Stomach (tissue), 9 donors: Measurements from ENCODE around the gene ACTR8. TPM values are rescaled to one million over a fixed set of nuclear protein-coding genes. Genes with fewer than 3 reads are reported as not detected.
A peak's percentile ranks its signal among the peaks of the same experiment; 100 is the strongest.

Experiments
- DNase-seq, 2 donors: peaks; one replicate each; pipeline versions ENCODE4 v3.0.0 to v3.0.0-alpha.2; 2013 to 2019
- H3K27ac ChIP-seq, 5 donors: fragments of 200-600 bp in 4 of 5; sonication (generic) in 4 of 5; one replicate each; pipeline ENCODE4 v1.5.1; 2013 to 2019; ENCODE audit warnings: mild to moderate bottlenecking in 1 of 5, moderate library complexity in 1 of 5
- H3K27me3 ChIP-seq, 3 donors: fragments of 200-600 bp; sonication (generic); one replicate each; pipeline ENCODE4 v1.5.1; 2017 to 2019; ENCODE audit warnings: mixed run types in 1 of 3
- H3K36me3 ChIP-seq, 4 donors: fragments of 200-600 bp; sonication (generic); 1 replicate in 3 of 4; 2 replicates in 1 of 4; pipeline ENCODE4 v1.5.1; 2016 to 2019
- H3K4me1 ChIP-seq, 4 donors: fragments of 200-600 bp; sonication (generic); one replicate each; pipeline ENCODE4 v1.5.1; 2016 to 2019
- H3K4me3 ChIP-seq, 4 donors: fragments of 200-600 bp; sonication (generic) in 3 of 4; one replicate each; pipeline ENCODE4 v1.5.1; 2016 to 2019; ENCODE audit warnings: mild to moderate bottlenecking in 1 of 4
- H3K9me3 ChIP-seq, 4 donors: fragments of 200-600 bp; sonication (generic); one replicate each; pipeline ENCODE4 v1.5.1; 2016 to 2019
- CTCF ChIP-seq, 7 experiments: fragments of 450-650 bp in 4 of 7; fragments of 200-600 bp in 3 of 7; sonication (generic) in 3 of 7; IDR thresholded peaks; one replicate each; pipeline ENCODE4 v1.5.1; 2016 to 2019; ENCODE audit warnings: antibody characterized with exemption in 7 of 7, control low read depth in 2 of 7, mild to moderate bottlenecking in 1 of 7
- EP300 ChIP-seq: sonication (generic); formaldehyde crosslinking; IDR thresholded peaks from one replicate; pipeline ENCODE4 v1.6.1; 2017; ENCODE audit warnings: antibody characterized with exemption
- POLR2A ChIP-seq, 4 donors: fragments of 450-650 bp; IDR thresholded peaks; one replicate each; pipeline ENCODE4 v1.6.1; 2016; ENCODE audit warnings: antibody characterized with exemption in 4 of 4, control low read depth in 2 of 4, mild to moderate bottlenecking in 1 of 4, moderate library complexity in 1 of 4
- POLR2AphosphoS5 ChIP-seq, 3 donors: sonication (generic); formaldehyde crosslinking; IDR thresholded peaks; one replicate each; pipeline ENCODE4 v1.6.1; 2016; ENCODE audit warnings: antibody characterized with exemption in 3 of 3
- WGBS, 5 donors: extraction: QIAGEN DNeasy Blood & Tissue Kit in 3 of 5; methylation state at CpG; one replicate each; pipeline versions ENCODE4 v1.1.5 to v1.1.7; 2013 to 2018; 5-methylcytosine and 5-hydroxymethylcytosine counted together
- intact Hi-C: fragments of 100-400 bp; cut with DNase I; formaldehyde crosslinking; loops from one replicate; pipeline ENCODE4 v1.15.1; 2023; ENCODE audit warnings: low total_unique reads
- polyA plus RNA-seq, 3 donors: library from polyadenylated mRNA; stranded (reverse); fragments of 200-250 nt; gene quantifications; one replicate each; pipeline ENCODE4 v1.2.3, GENCODE V29; 2013
- total RNA-seq, 5 donors: library from RNA; depleted of rRNA; stranded (reverse); fragments of >200 nt; gene quantifications; one replicate each; pipeline versions ENCODE4 v1.1.0 to v1.2.3, GENCODE V29; 2014 to 2016
- donor health status: healthy with polysubstance abuse.
- donor health status: Bipolar disorder and iron deficiency.
- donor health status: healthy.

The ACTR8 gene
- total and polyA plus RNA-seq, 8 donors, result 6.7 to 171 (median 12.9) TPM

- Histone ChIP-seq H3K4me1 (no peaks in the 10 kb centered on the region), H3K9me3 (no peaks in the 10 kb centered on the region), H3K36me3 (no peaks in the 10 kb centered on the region), H3K27me3 (peaks cover 0 to 19% (median 0%) of the 10 kb centered on the region in 3 donors), H3K27ac (no peak overlapping the region), H3K4me3 (no peak overlapping the region)
- TF ChIP-seq EP300 (no peak), POLR2AphosphoS5 (IDR thresholded peaks at IDR 0.05) (no peak), POLR2A (IDR thresholded peaks at IDR 0.05) (no peak), CTCF (IDR thresholded peaks at IDR 0.05) (no peak)
- DNase-seq, result no peak
- WGBS, 5 donors, result 30 to 58% (median 53%) methylated on average over 2 of the region's 2 CpGs
- intact Hi-C loops, result no loop called here
These were observed 18.8 kb upstream of the ACTR8 start for GRCh38 chr3:53900666-53901331.

- peaks cover 0 to 17% (median 0%) of the 10 kb centered on the region in 3 donors for H3K27me3 ChIP-seq
- TF ChIP-seq CTCF (IDR thresholded peaks at IDR 0.05) (no peak), POLR2AphosphoS5 (IDR thresholded peaks at IDR 0.05) (no peak), POLR2A (IDR thresholded peaks at IDR 0.05) (no peak), EP300 (no peak)
- intact Hi-C loops, result no loop called here
These were observed 17.8 kb upstream of the ACTR8 start for GRCh38 chr3:53899750-53900149.

GRCh38 chr3:53892286-53892637, 10.3 kb upstream of the ACTR8 start:
- Histone ChIP-seq H3K27ac (peak overlapping the region; percentile 89 to 99 (median 98)), H3K36me3 (peaks cover 0 to 12% (median 10%) of the 10 kb centered on the region in 4 donors), H3K4me3 (peak overlapping the region; percentile 70 to 96 (median 84)), H3K4me1 (peaks cover 12 to 39% (median 28%) of the 10 kb centered on the region in 4 donors), H3K9me3 (no peaks in the 10 kb centered on the region), H3K27me3 (peaks cover 0 to 4% (median 0%) of the 10 kb centered on the region in 3 donors)
- no peak for DNase-seq
- intact Hi-C loops, result no loop called here
- no peak for TF ChIP-seq POLR2A (IDR thresholded peaks at IDR 0.05)
- TF ChIP-seq EP300, result no peak
- no peak for TF ChIP-seq POLR2AphosphoS5 (IDR thresholded peaks at IDR 0.05)
- no peak for TF ChIP-seq CTCF (IDR thresholded peaks at IDR 0.05)
- WGBS, 5 donors, result 40 to 67% (median 50%) methylated on average over 4 of the region's 4 CpGs

More at GRCh38 chr3:53899750-53900149, 17.8 kb upstream of the ACTR8 start:
- Histone ChIP-seq H3K4me3 (no peak overlapping the region), H3K9me3 (no peaks in the 10 kb centered on the region), H3K4me1 (no peaks in the 10 kb centered on the region), H3K27ac (no peak overlapping the region), H3K36me3 (no peaks in the 10 kb centered on the region)
- WGBS, 5 donors, result 67 to 73% (median 73%) methylated on average over 2 of the region's 2 CpGs
- no peak for DNase-seq

- no peak for TF ChIP-seq CTCF (IDR thresholded peaks at IDR 0.05)
- peak; percentile 99 for TF ChIP-seq POLR2AphosphoS5 (IDR thresholded peaks at IDR 0.05)
- TF ChIP-seq POLR2A (IDR thresholded peaks at IDR 0.05), result peak in 2 of 4 donors; percentile 98 to 99
- no peak for TF ChIP-seq EP300
- DNase-seq, result peak; percentile 99 to 100
- Histone ChIP-seq H3K4me1 (peaks cover 12 to 39% (median 28%) of the 10 kb centered on the region in 4 donors), H3K4me3 (peak within 1 kb of the TSS; percentile 70 to 96 (median 84)), H3K27me3 (no peaks in the 10 kb centered on the region), H3K27ac (peak within 1 kb of the TSS; percentile 97 to 99 (median 98)), H3K36me3 (peaks cover 0 to 18% (median 15%) of the 10 kb centered on the region in 4 donors), H3K9me3 (no peaks in the 10 kb centered on the region)
- intact Hi-C loops, result no loop called here
- WGBS, 5 donors, result 0 to 1% (median 0%) methylated on average over 48 to 73 of the region's 73 CpGs
These were observed 9.7 kb upstream of the ACTR8 start, which contains the start of gene SELENOK for GRCh38 chr3:53891497-53892285. Gene SELENOK (minus strand): TSS chr3:53891859.
